GM18520 (cell line): ENCODE measurements around the gene UNC5A.

Source experiments
- ATAC-seq: cut with Tn5 transposase; IDR thresholded peaks from one replicate; pipeline ENCODE4 v1.9.1; 2021; ENCODE audit not compliant: unreplicated experiment

Gene UNC5A

GRCh38 chr5:176921714-176922113 is 111.4 kb downstream of the UNC5A start:
- no peak for ATAC-seq

GRCh38 chr5:176922817-176923216 is 112.5 kb downstream of the UNC5A start:
- no peak for ATAC-seq

DNA sequence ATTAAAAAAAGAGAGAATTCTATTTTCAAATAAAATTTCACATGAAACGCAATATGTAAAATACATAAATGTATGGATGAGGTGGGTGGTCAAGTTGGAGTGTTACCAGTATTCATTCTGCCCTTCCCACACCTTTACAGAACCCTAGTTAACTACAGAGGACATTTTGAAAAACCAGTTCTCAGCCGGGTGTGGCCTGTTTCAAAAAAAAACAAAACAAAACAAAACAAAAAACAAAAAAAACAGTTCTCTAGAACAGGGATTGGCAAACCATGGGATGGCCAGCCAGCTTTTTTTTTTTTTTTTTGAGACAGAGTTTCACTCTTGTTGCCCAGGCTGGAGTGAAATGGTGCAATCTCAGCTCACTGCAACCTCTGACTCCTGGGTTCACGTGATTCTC is 117.2 kb downstream of the UNC5A start:
- no peak for ATAC-seq

- ATAC-seq: no peak
Measured at GRCh38 chr5:176929654-176930053, 119.3 kb downstream of the UNC5A start.
